K562 (cell line): ENCODE results near the gene CACNA2D3. TPM values are rescaled to one million over a fixed set of nuclear protein-coding genes. Genes with fewer than 3 reads are reported as not detected.

Source experiments
- ATAC-seq: fragments of 200-7000 bp; cut with Tn5 transposase; 3 replicates; pipeline ENCODE4 v1.9.1; 2020; ENCODE audit warnings: moderate library complexity
- BruUV-seq: library from RNA; stranded (reverse); fragments of 400-500 nt; replicated peaks from 2 replicates; lab custom pipeline; 2021; lab: Mats Ljungman, UMichigan
- CTCF ChIA-PET: fragments of 300-600 bp; formaldehyde crosslinking; extraction: SDS; loops from one replicate; lab custom pipeline; 2021; ENCODE audit warnings: low intra/inter-chr PET ratio; lab: Yijun Ruan, JAX
- POLR2A ChIA-PET: fragments of 300-600, 350-650 bp; sonication (Branson Sonifier 250); formaldehyde crosslinking; extraction: SDS; loops from one replicate; lab custom pipeline; 2021; ENCODE audit warnings: antibody characterized with exemption, inconsistent platforms; lab: Yijun Ruan, JAX
- DNase-seq, 4 experiments: peaks; one replicate each; pipeline versions ENCODE4 v3.0.0 to v3.0.0-alpha.2; 2011 to 2018; ENCODE audit warnings: low spot score in 3 of 4, mixed read lengths in 3 of 4; ENCODE audit errors: extremely low read depth in 1 of 4
- FAIRE-seq: peaks from 2 replicates; lab custom pipeline; 2011; peaks lifted over from hg19 to GRCh38; lab: Jason Lieb, UNC
- H2AFZ ChIP-seq: 2 replicates; pipeline ENCODE4 v1.6.0; 2011; ENCODE audit warnings: low read depth, low read length, control low read depth, inconsistent platforms
- H3K27ac ChIP-seq: fragments of 200-600 bp; 3 replicates; pipeline ENCODE4 v1.8.0; 2011; ENCODE audit warnings: low read depth, mild to moderate bottlenecking, control low read depth, inconsistent platforms, low read length, moderate library complexity, mixed read lengths; ENCODE audit errors: extremely low read depth
- H3K27me3 ChIP-seq, 2 experiments: fragments of 300-600 bp in 1 of 2; 2 replicates in 1 of 2; 3 replicates in 1 of 2; pipeline versions ENCODE4 v1.6.0 to v1.8.0; 2011; ENCODE audit warnings: inconsistent platforms in 2 of 2, low read length in 2 of 2, mild to moderate bottlenecking in 1 of 2, mixed read lengths in 1 of 2, moderate library complexity in 1 of 2; ENCODE audit not compliant: control insufficient read depth in 2 of 2, insufficient read depth in 2 of 2
- H3K36me3 ChIP-seq: fragments of 300-600 bp; 3 replicates; pipeline ENCODE4 v1.8.0; 2011; ENCODE audit warnings: mild to moderate bottlenecking, low read length, inconsistent platforms; ENCODE audit not compliant: control insufficient read depth, insufficient read depth
- H3K4me1 ChIP-seq, 2 experiments: fragments of 200-600 bp in 1 of 2; replicated peaks in 1 of 2; 2 replicates in 1 of 2; 3 replicates in 1 of 2; pipeline versions ENCODE4 v1.5.1 to v1.8.0; 2011; ENCODE audit warnings: inconsistent platforms in 2 of 2, low read length in 2 of 2, mild to moderate bottlenecking in 1 of 2, mixed read lengths in 1 of 2, moderate library complexity in 1 of 2; ENCODE audit not compliant: control insufficient read depth in 2 of 2, insufficient read depth in 2 of 2
- H3K4me2 ChIP-seq: 2 replicates; pipeline ENCODE4 v1.6.1; 2011; ENCODE audit warnings: low read length, control low read depth, inconsistent platforms, mixed read lengths; ENCODE audit not compliant: insufficient read depth
- H3K4me3 ChIP-seq: fragments of 200-600 bp; sonication (generic), shearing (Covaris generic); 2 replicates; pipeline ENCODE4 v1.5.1; 2016; ENCODE audit warnings: control low read depth, inconsistent platforms
- H3K79me2 ChIP-seq: fragments of 200-600 bp; 3 replicates; pipeline ENCODE4 v1.8.0; 2011; ENCODE audit warnings: low read length, inconsistent platforms; ENCODE audit not compliant: control insufficient read depth, insufficient read depth
- H3K9ac ChIP-seq, 2 experiments: 2 replicates each; pipeline versions ENCODE4 v1.6.0 to v1.6.1; 2011; ENCODE audit warnings: low read depth in 2 of 2, low read length in 2 of 2, control low read depth in 1 of 2, inconsistent platforms in 1 of 2, mild to moderate bottlenecking in 1 of 2, mixed read lengths in 1 of 2; ENCODE audit not compliant: insufficient read depth in 1 of 2
- H3K9me1 ChIP-seq: one replicate; pipeline ENCODE4 v1.6.0; 2011; ENCODE audit warnings: inconsistent platforms, mild to moderate bottlenecking, low read length, moderate library complexity; ENCODE audit not compliant: control insufficient read depth, insufficient read depth
- H3K9me3 ChIP-seq: replicated peaks from 2 replicates; pipeline ENCODE4 v1.5.1; 2011; ENCODE audit warnings: low read depth, low read length, inconsistent platforms; ENCODE audit not compliant: control insufficient read depth, insufficient read depth
- H4K20me1 ChIP-seq: replicated peaks from 2 replicates; pipeline ENCODE4 v1.6.1; 2011; ENCODE audit warnings: low read length, inconsistent platforms, mixed read lengths; ENCODE audit not compliant: control insufficient read depth, insufficient read depth
- CTCF ChIP-seq, 3 experiments: IDR thresholded peaks in 2 of 3; conservative IDR thresholded peaks in 1 of 3; 2 replicates each; pipeline ENCODE4 v1.5.1; 2011 to 2012; ENCODE audit warnings: low read length in 3 of 3, mild to moderate bottlenecking in 3 of 3, control low read depth in 2 of 3, improper control_type of control experiment in 1 of 3, inconsistent platforms in 1 of 3, low read depth in 1 of 3, mixed read lengths in 1 of 3, moderate library complexity in 1 of 3; ENCODE audit not compliant: insufficient read depth in 2 of 3
- GABPB1 ChIP-seq: sonication (generic); formaldehyde crosslinking; IDR thresholded peaks from 2 replicates; pipeline ENCODE4 v1.8.0; 2022; ENCODE audit warnings: mild to moderate bottlenecking, missing genetic modification reagents
- HOXB6 ChIP-seq: fragments of 250-450 bp; sonication (Bioruptor Pico); IDR thresholded peaks from 2 replicates; pipeline ENCODE4 v1.5.1; 2022; ENCODE audit warnings: mild to moderate bottlenecking, borderline replicate concordance
- MAFK ChIP-seq: IDR thresholded peaks from 2 replicates; pipeline ENCODE4 v1.6.1; 2011; ENCODE audit warnings: low read length, improper control_type of control experiment
- RNF2 ChIP-seq: sonication (generic); IDR thresholded peaks from 2 replicates; pipeline ENCODE4 v1.6.1; 2016
- ZBTB5 ChIP-seq: fragments of 450-650 bp; IDR thresholded peaks from 2 replicates; pipeline ENCODE4 v1.6.1; 2017; ENCODE audit warnings: antibody characterized with exemption
- ZNF318 ChIP-seq, 2 experiments: fragments of 450-650 bp; IDR thresholded peaks; 2 replicates each; pipeline ENCODE4 v1.6.1; 2016; ENCODE audit warnings: mild to moderate bottlenecking in 2 of 2, borderline replicate concordance in 1 of 2, low read depth in 1 of 2, moderate library complexity in 1 of 2
- WGBS: fragments of 100-300 bp; shearing (Covaris generic); methylation state at CpG from one replicate; pipeline ENCODE4 v1.1.6; 2016; ENCODE audit warnings: low coverage, mixed read lengths; ENCODE audit not compliant: insufficient coverage; ENCODE audit errors: missing lambda C conversion rate; 5-methylcytosine and 5-hydroxymethylcytosine counted together
- in situ Hi-C: fragments of 300-500 bp; cut with MboI; formaldehyde crosslinking; loops from 4 replicates; pipeline ENCODE4 v1.15.0; 2018; ENCODE audit warnings: inconsistent platforms, mixed read lengths
- intact Hi-C: fragments of 100-400 bp; cut with micrococcal nuclease; formaldehyde crosslinking; loops from 2 replicates; pipeline ENCODE4 v1.14.2; 2022
- polyA plus RNA-seq, 8 experiments: library from polyadenylated mRNA; depleted of rRNA in 4 of 8; stranded (reverse) in 5 of 8; unstranded in 3 of 8; fragments of >200 nt; fragmentation: Nextera tagmentation in 2 of 8; fragmentation: Illumina TruSeq in 1 of 8; extraction: Ambion mirVana in 2 of 8; extraction: Trizol in 1 of 8; gene quantifications; 2 replicates each; pipeline versions ENCODE4 v1.2.1 to v1.2.3, GENCODE V29; 2011 to 2014; ENCODE audit warnings: inconsistent platforms in 1 of 8, missing spikeins in 1 of 8
- total RNA-seq, 7 experiments: library from RNA; depleted of rRNA in 6 of 7; stranded (reverse); fragments of >200 nt in 6 of 7; fragmentation: Illumina TruSeq in 2 of 7; extraction: Trizol in 2 of 7; gene quantifications; 2 replicates each; pipeline versions ENCODE4 v1.2.1 to v1.2.3, GENCODE V29; 2011 to 2021; ENCODE audit warnings: low replicate concordance in 1 of 7

Gene CACNA2D3
- total and polyA plus RNA-seq, 9 of the 15 experiments (the other 6 are each of a cell fraction or from before 2014, with no cell fraction given): 0.01 TPM; not detected in 8

- CTCF ChIA-PET: no interaction called here
- no peak overlapping the region for H3K4me2 ChIP-seq
- H3K4me1 ChIP-seq: no peaks in the 10 kb centered on the region
- H3K9me3 ChIP-seq: no peaks in the 10 kb centered on the region
- no peaks in the 10 kb centered on the region for H4K20me1 ChIP-seq
- H2AFZ ChIP-seq: no peak overlapping the region
- FAIRE-seq (no peak), DNase-seq (no peak), ATAC-seq (no peak)
- intact Hi-C loops (no loop called here), in situ Hi-C loops (no loop called here)
- POLR2A ChIA-PET: no interaction called here
- H3K27me3 ChIP-seq: no peaks in the 10 kb centered on the region
- H3K4me3 ChIP-seq: no peak overlapping the region
- H3K79me2 ChIP-seq: no peaks in the 10 kb centered on the region
- H3K9me1 ChIP-seq: no peaks in the 10 kb centered on the region
- BruUV-seq: no TSS peak
- H3K27ac ChIP-seq: no peak overlapping the region
- H3K9ac ChIP-seq: no peak overlapping the region
- no peaks in the 10 kb centered on the region for H3K36me3 ChIP-seq
- WGBS: 0% methylated on average over 3 of the region's 3 CpGs
- TF ChIP-seq GABPB1 (no peak), ZBTB5 (no peak), ZNF318 (IDR thresholded peaks at IDR 0.05; ENCODE audit: borderline replicate concordance in 1 of 2, low read depth in 1 of 2) (no peak), MAFK (no peak), CTCF (IDR thresholded peaks at IDR 0.05 in 2 of 3, conservative IDR thresholded peaks at IDR 0.05 in 1 of 3; ENCODE audit: insufficient read depth in 2 of 3, low read depth in 1 of 3, low read length in 3 of 3) (no peak), HOXB6 (no peak), RNF2 (no peak)
Measured at GRCh38 chr3:54094926-54095325, 27.4 kb upstream of the CACNA2D3 start.
